HG02852 (cell line): Measurements from ENCODE around the gene PSMB7.
A peak's percentile ranks its signal among the peaks of the same experiment; 100 is the strongest.

Experiments
- ATAC-seq: cut with Tn5 transposase; IDR thresholded peaks from one replicate; pipeline ENCODE4 v1.9.1; 2021; ENCODE audit warnings: mild to moderate bottlenecking, moderate library complexity; ENCODE audit not compliant: unreplicated experiment

PSMB7 gene

GRCh38 chr9:124412228-124412575 lies 3.0 kb downstream of the PSMB7 start:
- ATAC-seq = no peak

GRCh38 chr9:124411514-124412227 lies 3.6 kb downstream of the PSMB7 start:
- no peak for ATAC-seq

GRCh38 chr9:124410321-124410913 lies 4.8 kb downstream of the PSMB7 start:
- ATAC-seq = no peak

- ATAC-seq = no peak
These were observed 5.8 kb downstream of the PSMB7 start for GRCh38 chr9:124409410-124409809.

GRCh38 chr9:124403246-124403645 lies 12.0 kb downstream of the PSMB7 start:
- no peak for ATAC-seq

GRCh38 chr9:124399968-124400940 lies 15.0 kb downstream of the PSMB7 start:
- no peak for ATAC-seq

GRCh38 chr9:124399323-124399967 lies 15.8 kb downstream of the PSMB7 start:
- ATAC-seq = no peak

- no peak for ATAC-seq
These were observed 16.9 kb downstream of the PSMB7 start for GRCh38 chr9:124398191-124398935.

GRCh38 chr9:124395826-124396225 lies 19.4 kb downstream of the PSMB7 start:
- no peak for ATAC-seq

GRCh38 chr9:124394596-124394995 lies 20.6 kb downstream of the PSMB7 start:
- no peak for ATAC-seq

- peak; percentile 81 for ATAC-seq
These were observed 21.1 kb downstream of the PSMB7 start for GRCh38 chr9:124394167-124394566.

GRCh38 chr9:124392871-124393460 lies 22.3 kb downstream of the PSMB7 start:
- no peak for ATAC-seq

GRCh38 chr9:124392254-124392870 lies 22.9 kb downstream of the PSMB7 start:
- no peak for ATAC-seq

GRCh38 chr9:124390794-124391658 lies 24.2 kb downstream of the PSMB7 start:
- ATAC-seq = no peak

- ATAC-seq = no peak
These were observed 25.9 kb downstream of the PSMB7 start for GRCh38 chr9:124389146-124389939.

GRCh38 chr9:124388275-124389048 lies 26.8 kb downstream of the PSMB7 start:
- ATAC-seq = no peak

GRCh38 chr9:124386201-124386600 lies 29.0 kb downstream of the PSMB7 start:
- no peak for ATAC-seq
